KOPT-K1 (cell line): ENCODE results near the gene SLC5A11.
"Not testable (repeated sequence)": the region's sequence is repeated elsewhere in the genome, so short reads cannot be mapped to it uniquely, and the experiment has no call there.

Experiments
- H3K27ac ChIP-seq: fragments of 200-600 bp; sonication (generic); 2 replicates; pipeline ENCODE4 v1.5.1; 2016; ENCODE audit warnings: antibody characterized with exemption, mild to moderate bottlenecking, low read depth, low read length; ENCODE audit not compliant: poor library complexity, severe bottlenecking
- H3K36me3 ChIP-seq: fragments of 200-600 bp; sonication (generic); 2 replicates; pipeline ENCODE4 v1.5.1; 2017; ENCODE audit warnings: antibody characterized with exemption, mild to moderate bottlenecking, low read length, moderate library complexity; ENCODE audit not compliant: insufficient read depth
- H3K9me3 ChIP-seq: fragments of 200-600 bp; sonication (generic); 2 replicates; pipeline ENCODE4 v1.5.1; 2017; ENCODE audit warnings: antibody characterized with exemption, low read length, mild to moderate bottlenecking; ENCODE audit not compliant: insufficient read depth, poor library complexity, severe bottlenecking

The SLC5A11 gene

DNA sequence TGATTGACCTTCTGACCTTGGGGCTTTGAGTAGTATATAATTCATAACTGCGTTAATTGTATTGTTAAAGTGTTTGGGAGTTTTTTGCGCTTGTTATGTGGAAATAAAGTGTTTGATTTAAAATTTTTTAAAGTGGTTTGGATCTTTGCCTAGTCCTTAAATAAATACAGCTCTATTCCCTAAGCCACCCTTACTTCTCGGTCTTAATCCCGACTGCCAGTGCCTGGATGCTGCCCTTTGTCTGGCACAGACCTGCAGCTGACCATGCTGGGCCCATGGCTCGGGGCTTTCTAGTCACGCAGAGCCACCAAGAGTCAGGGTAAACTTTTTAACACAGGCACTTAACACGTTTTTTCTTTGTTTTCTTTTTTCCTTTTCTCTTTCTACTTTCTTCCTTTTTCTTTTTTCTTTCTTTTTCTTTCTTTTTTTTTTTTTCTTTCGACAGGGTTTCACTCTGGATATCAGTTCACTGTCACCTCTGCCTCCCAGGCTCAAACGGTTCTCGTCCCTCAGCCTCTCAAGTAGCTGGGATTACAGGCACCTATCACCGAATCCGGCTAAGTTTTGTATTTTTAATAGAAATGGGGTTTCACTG, 19.6 kb upstream of the SLC5A11 start:
- Histone ChIP-seq H3K27ac (no peak overlapping the region), H3K9me3 (no peaks in the 10 kb centered on the region), H3K36me3 (peaks cover 75% of the 10 kb centered on the region)

- Histone ChIP-seq H3K9me3 (no peaks in the 10 kb centered on the region), H3K36me3 (peaks cover 67% of the 10 kb centered on the region)
Observed at GRCh38 chr16:24826817-24827566, 18.8 kb upstream of the SLC5A11 start.

DNA sequence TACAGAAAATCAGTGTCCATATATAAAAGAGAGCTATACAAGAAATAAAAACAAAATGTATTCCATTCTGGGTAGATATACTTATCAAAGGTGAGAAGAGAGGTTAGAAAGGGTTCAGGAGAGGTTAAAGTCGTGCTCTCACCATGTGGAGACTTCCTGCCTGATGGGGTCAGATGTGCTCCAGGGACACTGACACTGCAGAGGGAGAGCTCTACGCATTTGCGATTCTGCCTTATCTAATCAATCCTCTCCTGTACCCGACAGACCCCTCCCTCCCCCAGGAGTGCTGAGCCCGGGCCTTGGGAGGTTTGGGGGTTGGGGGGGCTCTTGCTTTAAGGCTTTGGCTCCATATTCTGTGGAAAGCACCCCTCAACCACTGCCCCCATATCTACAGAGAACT, 16.6 kb upstream of the SLC5A11 start:
- Histone ChIP-seq H3K9me3 (no peaks in the 10 kb centered on the region), H3K36me3 (peaks cover 47% of the 10 kb centered on the region), H3K27ac (no peak overlapping the region)

More at GRCh38 chr16:24826817-24827566, 18.8 kb upstream of the SLC5A11 start:
- H3K27ac ChIP-seq = no peak overlapping the region

GRCh38 chr16:24833352-24833751, 12.4 kb upstream of the SLC5A11 start:
- Histone ChIP-seq H3K9me3 (no peaks in the 10 kb centered on the region), H3K27ac (no peak overlapping the region), H3K36me3 (peaks cover 5% of the 10 kb centered on the region; the same call in 1 of the 2 replicates)

DNA sequence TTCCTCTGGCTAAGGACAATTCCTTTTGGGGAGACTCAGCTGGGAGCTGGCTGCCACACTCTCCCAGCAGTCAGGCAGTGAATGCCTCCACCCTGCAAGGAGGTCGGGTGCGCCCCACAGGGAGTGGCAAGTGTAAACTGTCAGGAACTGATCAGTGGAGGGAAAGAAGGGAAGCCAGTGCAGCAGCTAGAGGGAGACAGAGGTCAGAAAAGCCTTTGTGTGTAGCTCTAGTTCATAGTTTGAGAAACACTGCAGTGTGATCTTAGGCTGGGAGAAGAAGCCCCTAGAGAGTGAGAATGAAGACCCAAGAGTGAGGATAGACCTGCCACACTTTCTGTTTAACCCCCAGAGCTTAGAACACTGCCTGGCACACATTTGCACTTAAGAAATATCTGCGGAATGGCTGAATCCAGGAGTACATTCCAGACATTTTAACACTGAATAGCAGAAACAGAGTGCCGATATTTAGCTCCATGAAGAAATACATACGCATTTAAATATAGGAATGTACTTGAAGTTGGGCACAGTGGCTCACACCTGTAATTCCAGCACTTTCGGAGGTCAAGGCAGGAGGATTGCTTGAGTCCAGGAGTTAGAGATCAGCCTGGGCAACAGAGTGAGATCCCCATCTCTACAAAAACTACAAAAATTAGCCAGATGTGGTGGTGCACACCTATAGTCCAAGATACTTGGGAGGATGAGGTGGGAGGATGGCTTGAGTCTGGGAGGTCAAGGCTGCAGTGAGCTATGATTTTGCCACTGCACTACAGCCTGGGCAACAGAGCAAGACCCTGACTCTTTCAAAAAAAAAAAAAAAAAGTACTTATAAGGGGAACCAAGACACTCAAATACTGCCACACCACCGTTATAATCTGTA, 11.1 kb upstream of the SLC5A11 start:
- no peaks in the 10 kb centered on the region for H3K36me3 ChIP-seq
- no peak overlapping the region for H3K27ac ChIP-seq

DNA sequence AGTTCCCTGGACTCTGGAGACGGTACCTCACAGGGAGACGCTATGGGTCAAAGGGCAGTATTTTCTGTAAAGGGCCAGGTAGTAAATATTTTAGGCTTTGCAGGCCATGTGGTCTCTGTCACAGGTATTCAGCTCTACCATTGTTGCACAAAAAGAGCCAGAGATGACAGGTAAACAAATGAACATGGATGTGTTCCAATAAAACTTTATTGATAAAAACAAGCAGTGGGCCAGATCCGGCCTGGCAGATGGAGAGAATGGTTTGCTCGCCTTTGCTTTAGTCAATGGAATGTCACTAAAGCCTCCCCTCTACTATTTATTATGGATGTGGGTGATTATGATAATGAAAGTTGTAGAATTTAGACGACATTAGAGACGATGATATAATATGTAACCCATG, 8.9 kb upstream of the SLC5A11 start:
- Histone ChIP-seq H3K9me3 (no peaks in the 10 kb centered on the region), H3K36me3 (no peaks in the 10 kb centered on the region), H3K27ac (no peak overlapping the region)

More for the DNA sequence above, 11.1 kb upstream of the SLC5A11 start:
- H3K9me3 ChIP-seq = no peaks in the 10 kb centered on the region

DNA sequence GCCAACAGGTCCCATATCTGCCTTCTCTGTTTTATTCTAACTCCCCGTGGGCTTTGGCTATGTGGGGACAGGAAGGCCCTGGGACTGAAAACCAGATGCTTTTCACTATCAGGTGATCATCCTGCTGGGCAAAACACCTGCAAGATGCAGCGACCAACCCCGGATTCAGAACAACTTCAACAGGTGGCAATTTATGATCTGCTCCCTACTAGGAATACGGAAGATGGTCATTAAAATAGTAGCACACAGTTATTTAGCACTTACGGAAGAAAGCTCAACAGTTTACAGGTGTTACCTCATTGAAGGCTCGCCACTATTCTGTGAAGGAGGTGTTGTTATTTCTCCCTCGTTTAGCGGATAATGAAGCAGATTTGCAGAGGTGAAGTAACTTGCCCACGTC, 7.8 kb upstream of the SLC5A11 start:
- H3K27ac ChIP-seq = no peak overlapping the region
- no peaks in the 10 kb centered on the region for H3K9me3 ChIP-seq
- no peaks in the 10 kb centered on the region for H3K36me3 ChIP-seq

- no peak overlapping the region for H3K27ac ChIP-seq
- H3K36me3 ChIP-seq = no peaks in the 10 kb centered on the region
- H3K9me3 ChIP-seq = no peaks in the 10 kb centered on the region
Observed at GRCh38 chr16:24838554-24839266, 7.1 kb upstream of the SLC5A11 start.

DNA sequence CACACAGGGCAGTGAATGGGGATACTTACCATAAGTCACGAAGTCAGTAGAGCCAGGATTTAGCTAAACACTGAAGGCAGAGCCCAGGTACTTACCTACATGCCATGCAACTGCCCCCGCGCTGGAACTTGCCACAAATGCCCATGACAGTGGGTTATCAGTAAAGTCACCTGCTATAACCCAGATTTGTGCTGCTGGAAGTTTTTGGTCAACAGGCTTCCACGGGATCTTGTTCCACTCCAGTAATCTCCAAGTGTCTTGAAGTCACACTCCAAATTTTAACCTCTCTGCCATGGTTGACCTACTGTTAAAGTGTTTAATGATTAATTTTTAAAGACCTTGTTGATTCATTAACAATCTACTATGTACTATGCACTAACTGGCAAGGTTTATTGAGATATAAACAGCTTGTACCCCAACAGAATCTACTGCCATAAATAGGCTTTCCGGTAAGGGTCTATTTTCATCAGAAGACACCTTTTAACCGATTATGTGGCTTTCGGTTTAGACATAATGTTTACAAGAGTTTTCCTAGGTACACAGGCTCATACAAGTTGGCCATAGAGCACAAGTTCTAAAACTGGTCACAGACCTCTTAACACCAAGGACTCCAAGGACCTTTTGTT, 6.3 kb upstream of the SLC5A11 start:
- Histone ChIP-seq H3K27ac (no peak overlapping the region), H3K36me3 (no peaks in the 10 kb centered on the region), H3K9me3 (no peaks in the 10 kb centered on the region)

DNA sequence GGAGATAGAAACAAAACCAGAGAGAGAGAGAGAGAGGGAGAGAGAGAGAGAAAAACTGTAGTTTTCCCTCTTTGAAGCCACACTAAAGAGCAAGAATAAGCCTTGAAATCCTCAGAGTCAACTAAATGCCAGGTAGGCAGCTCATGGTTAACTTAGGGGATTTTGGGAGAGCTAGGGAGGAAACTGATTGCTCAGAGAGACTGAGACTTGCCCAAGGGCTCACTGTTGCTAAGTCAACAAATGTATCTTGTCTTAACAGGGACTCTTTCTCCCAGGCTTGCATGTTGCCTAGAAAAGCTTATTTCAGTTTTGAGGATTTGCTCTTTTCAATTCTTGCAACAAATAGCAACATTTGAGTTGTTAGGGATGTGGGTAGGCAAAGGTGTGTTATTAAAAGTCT, 4.5 kb upstream of the SLC5A11 start:
- H3K9me3 ChIP-seq = no peaks in the 10 kb centered on the region
- H3K27ac ChIP-seq = no peak overlapping the region
- no peaks in the 10 kb centered on the region for H3K36me3 ChIP-seq

- Histone ChIP-seq H3K36me3 (no peaks in the 10 kb centered on the region), H3K27ac (no peak overlapping the region), H3K9me3 (no peaks in the 10 kb centered on the region)
Observed at GRCh38 chr16:24844101-24845030, 1.4 kb upstream of the SLC5A11 start.

DNA sequence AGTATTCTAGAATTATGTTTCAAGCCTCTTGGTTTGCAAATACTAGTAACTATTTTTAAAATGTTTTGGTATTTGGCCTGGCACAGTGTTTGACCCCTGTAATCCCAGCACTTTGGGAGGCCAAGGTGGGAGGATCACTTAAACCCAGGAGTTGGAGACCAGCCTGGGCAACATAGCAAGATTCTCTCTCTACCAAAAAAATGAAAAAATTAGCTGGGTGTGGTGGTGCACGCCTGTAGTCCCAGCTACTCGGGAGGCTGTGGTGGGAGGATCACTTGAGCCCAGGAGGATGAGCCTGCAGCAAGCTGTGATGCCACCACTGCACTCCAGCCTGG, 765 bp upstream of the SLC5A11 start:
- not testable (repeated sequence) for H3K9me3 ChIP-seq, H3K27ac ChIP-seq, H3K36me3 ChIP-seq

DNA sequence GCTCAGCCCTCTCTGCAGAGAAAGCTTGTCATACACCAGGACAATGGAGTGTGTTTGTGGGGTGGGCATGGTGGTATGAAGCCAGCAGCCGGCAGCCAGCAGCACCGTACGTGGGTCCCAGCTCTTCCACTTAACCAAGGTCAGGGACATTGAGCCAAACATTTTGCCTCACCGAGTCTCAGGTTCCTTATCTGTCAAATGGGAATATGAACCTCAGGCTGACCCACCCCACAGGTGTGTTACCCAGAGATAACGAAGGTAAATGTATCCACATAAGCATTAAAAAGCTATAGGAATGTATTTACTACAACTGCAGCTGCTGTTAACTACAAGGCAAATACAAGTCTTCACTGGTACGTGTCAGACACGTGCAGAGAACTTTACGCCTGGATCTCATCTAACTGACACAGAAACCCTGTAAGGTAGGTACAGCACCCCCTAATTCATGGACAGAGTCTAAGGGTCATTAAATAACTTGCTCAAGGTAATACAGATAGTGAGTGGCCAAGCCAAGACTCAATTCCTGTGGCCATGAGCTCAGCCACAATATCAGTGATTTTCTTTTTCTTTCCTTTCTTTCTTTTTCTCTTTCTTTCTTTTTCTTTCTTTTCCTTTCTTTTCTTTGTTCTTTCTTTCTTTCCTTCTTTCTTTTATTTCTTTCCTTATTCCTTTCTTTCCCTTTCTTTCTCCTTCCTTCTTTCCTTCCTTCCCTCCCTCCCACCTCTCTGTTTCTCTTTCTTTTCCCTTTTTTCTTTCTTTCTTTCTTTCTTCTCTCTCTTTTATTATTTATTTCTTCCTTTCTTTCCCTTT, 990 bp downstream of the SLC5A11 start:
- Histone ChIP-seq H3K36me3 (no peaks in the 10 kb centered on the region), H3K27ac (no peak overlapping the region), H3K9me3 (no peaks in the 10 kb centered on the region)
